BLaER1 (cell line): Measurements from ENCODE around the gene USP34.

Experiments
- H3K27ac ChIP-seq: shearing (Covaris generic); formaldehyde crosslinking; 2 replicates; pipeline ENCODE4 v1.8.1; 2022
- H3K27me3 ChIP-seq: shearing (Covaris generic); formaldehyde crosslinking; 2 replicates; pipeline ENCODE4 v1.8.1; 2022
- H3K36me3 ChIP-seq: shearing (Covaris generic); formaldehyde crosslinking; 2 replicates; pipeline ENCODE4 v1.8.1; 2022
- H3K4me1 ChIP-seq: shearing (Covaris generic); formaldehyde crosslinking; 2 replicates; pipeline ENCODE4 v1.8.1; 2022
- H3K4me2 ChIP-seq: shearing (Covaris generic); formaldehyde crosslinking; 2 replicates; pipeline ENCODE4 v1.8.1; 2022
- H3K4me3 ChIP-seq: shearing (Covaris generic); formaldehyde crosslinking; 2 replicates; pipeline ENCODE4 v1.8.1; 2022
- H3K9ac ChIP-seq: shearing (Covaris generic); formaldehyde crosslinking; 2 replicates; pipeline ENCODE4 v1.8.1; 2022
- H3K9me3 ChIP-seq: shearing (Covaris generic); formaldehyde crosslinking; 2 replicates; pipeline ENCODE4 v1.8.1; 2022
- H4K20me1 ChIP-seq: shearing (Covaris generic); formaldehyde crosslinking; 2 replicates; pipeline ENCODE4 v1.8.1; 2022
- Cebpa-rat ChIP-seq: shearing (Covaris generic); IDR thresholded peaks from 2 replicates; pipeline ENCODE4 v1.8.1; 2022

Gene USP34

GRCh38 chr2:61426267-61426897 is 44.5 kb downstream of the USP34 start:
- H3K4me1 ChIP-seq = peaks cover 39% of the 10 kb centered on the region
- no peak overlapping the region for H3K4me3 ChIP-seq
- no peaks in the 10 kb centered on the region for H3K27me3 ChIP-seq
- H3K36me3 ChIP-seq = peaks cover 47% of the 10 kb centered on the region
- no peak for TF ChIP-seq Cebpa-rat
- peaks cover 13% of the 10 kb centered on the region for H3K9me3 ChIP-seq
- H3K4me2 ChIP-seq = peak overlapping the region; percentile 47
- peaks cover 100% of the 10 kb centered on the region for H4K20me1 ChIP-seq
- peak overlapping the region; percentile 32; the same call in 1 of the 2 replicates for H3K27ac ChIP-seq
- no peak overlapping the region for H3K9ac ChIP-seq

DNA sequence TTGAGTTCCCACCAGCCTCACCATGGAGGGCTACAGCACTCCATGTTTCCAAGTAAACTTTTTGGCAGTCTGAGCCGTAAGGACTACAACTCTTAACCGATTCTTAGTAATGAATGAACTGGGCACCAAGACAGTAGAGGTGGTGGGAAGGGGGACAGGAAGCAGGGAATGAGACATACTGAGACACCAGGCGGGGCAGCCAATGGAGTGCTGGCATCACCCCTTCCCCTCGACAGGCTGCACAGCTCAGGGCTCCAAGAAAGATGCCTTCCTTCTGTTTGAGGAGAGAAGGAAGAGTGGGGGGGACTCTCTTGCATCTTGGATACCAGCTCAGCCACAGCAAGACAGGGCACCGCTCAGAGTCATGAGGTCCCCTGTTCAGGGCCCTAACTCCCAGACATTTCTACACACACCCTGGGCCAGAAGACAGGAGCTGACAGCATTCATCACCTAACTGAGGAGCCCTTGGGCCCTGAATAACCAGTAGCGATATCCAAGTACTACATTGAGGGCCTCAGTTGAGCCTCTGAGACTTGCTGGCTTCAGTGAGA is 45.2 kb downstream of the USP34 start:
- peaks cover 46% of the 10 kb centered on the region for H3K4me1 ChIP-seq
- peak overlapping the region; percentile 32; the same call in 1 of the 2 replicates for H3K27ac ChIP-seq
- no peaks in the 10 kb centered on the region for H3K27me3 ChIP-seq
- H3K4me2 ChIP-seq = peak overlapping the region; percentile 47
- peaks cover 100% of the 10 kb centered on the region for H4K20me1 ChIP-seq
- no peak overlapping the region; the same call in 1 of the 2 replicates for H3K9ac ChIP-seq
- peaks cover 6% of the 10 kb centered on the region for H3K9me3 ChIP-seq
- no peak overlapping the region for H3K4me3 ChIP-seq
- TF ChIP-seq Cebpa-rat = no peak
- H3K36me3 ChIP-seq = peaks cover 46% of the 10 kb centered on the region

GRCh38 chr2:61423714-61424113 is 47.2 kb downstream of the USP34 start:
- no peak overlapping the region for H3K27ac ChIP-seq
- no peak overlapping the region for H3K9ac ChIP-seq
- H3K9me3 ChIP-seq = no peaks in the 10 kb centered on the region
- no peaks in the 10 kb centered on the region for H3K27me3 ChIP-seq
- H3K4me3 ChIP-seq = no peak overlapping the region
- no peak for TF ChIP-seq Cebpa-rat
- no peak overlapping the region for H3K4me2 ChIP-seq
- peaks cover 66% of the 10 kb centered on the region for H3K4me1 ChIP-seq
- peaks cover 42% of the 10 kb centered on the region for H3K36me3 ChIP-seq
- H4K20me1 ChIP-seq = peaks cover 100% of the 10 kb centered on the region

DNA sequence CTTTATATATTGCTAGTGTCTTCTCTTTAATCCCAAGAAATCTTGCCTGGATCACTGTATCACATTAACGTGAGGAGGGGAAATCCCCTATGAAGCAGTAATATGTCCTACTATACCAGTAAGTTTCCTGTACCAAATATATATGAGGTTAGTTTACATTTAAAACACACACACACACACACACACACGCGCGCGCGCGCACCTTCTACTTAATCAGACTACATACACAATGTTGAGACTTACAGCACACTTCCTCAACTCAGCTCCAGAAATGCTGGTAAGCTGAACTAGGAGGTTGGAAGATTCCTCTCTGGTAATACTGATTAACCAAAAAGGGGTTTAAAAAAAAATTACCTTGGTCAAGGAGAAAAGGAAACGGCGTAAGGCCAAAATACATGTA is 49.3 kb downstream of the USP34 start:
- Histone ChIP-seq H3K27ac (no peak overlapping the region), H3K4me1 (peaks cover 69% of the 10 kb centered on the region), H3K36me3 (peaks cover 56% of the 10 kb centered on the region), H3K4me3 (no peak overlapping the region), H3K4me2 (peak overlapping the region; percentile 10; the same call in 1 of the 2 replicates), H3K9me3 (no peaks in the 10 kb centered on the region), H3K27me3 (no peaks in the 10 kb centered on the region), H3K9ac (no peak overlapping the region), H4K20me1 (peaks cover 100% of the 10 kb centered on the region)
- TF ChIP-seq Cebpa-rat = no peak

DNA sequence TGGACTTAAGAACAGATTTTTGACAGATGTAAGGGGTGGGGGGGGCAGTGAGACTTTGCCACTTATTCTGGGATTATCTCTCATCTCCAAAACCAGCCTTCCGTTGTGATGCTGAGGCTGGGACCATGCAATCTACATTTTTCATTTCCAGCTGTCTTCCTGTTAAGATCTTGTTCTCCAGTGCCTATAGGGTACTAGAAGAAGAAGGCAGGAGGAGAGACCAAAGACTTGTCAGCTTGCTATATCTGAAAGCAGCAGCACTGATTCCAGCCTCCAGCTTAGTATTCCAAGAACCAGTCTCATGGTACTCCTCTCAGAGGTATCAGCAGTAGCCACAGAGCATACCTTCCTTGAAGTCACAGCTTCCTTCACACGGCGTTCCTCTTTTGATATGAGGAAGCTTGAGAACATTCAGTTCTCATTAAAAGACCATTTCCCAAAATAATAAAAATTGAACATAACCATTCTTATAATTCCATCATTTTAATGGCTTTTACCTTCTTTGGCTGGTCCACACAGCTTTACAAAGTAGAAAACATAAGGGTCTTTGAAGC is 49.8 kb downstream of the USP34 start:
- no peaks in the 10 kb centered on the region for H3K9me3 ChIP-seq
- TF ChIP-seq Cebpa-rat = no peak
- H3K27me3 ChIP-seq = no peaks in the 10 kb centered on the region
- peaks cover 57% of the 10 kb centered on the region for H3K36me3 ChIP-seq
- H3K4me1 ChIP-seq = peaks cover 63% of the 10 kb centered on the region
- no peak overlapping the region for H3K4me3 ChIP-seq
- no peak overlapping the region; the same call in 1 of the 2 replicates for H3K9ac ChIP-seq
- no peak overlapping the region for H3K27ac ChIP-seq
- H3K4me2 ChIP-seq = peak overlapping the region; percentile 10; the same call in 1 of the 2 replicates
- H4K20me1 ChIP-seq = peaks cover 100% of the 10 kb centered on the region

GRCh38 chr2:61419570-61419969 is 51.3 kb downstream of the USP34 start:
- no peaks in the 10 kb centered on the region for H3K9me3 ChIP-seq
- peaks cover 55% of the 10 kb centered on the region for H3K36me3 ChIP-seq
- H3K9ac ChIP-seq = no peak overlapping the region
- no peak overlapping the region for H3K27ac ChIP-seq
- no peak overlapping the region for H3K4me3 ChIP-seq
- H3K4me2 ChIP-seq = no peak overlapping the region
- no peak for TF ChIP-seq Cebpa-rat
- H3K27me3 ChIP-seq = no peaks in the 10 kb centered on the region
- peaks cover 49% of the 10 kb centered on the region for H3K4me1 ChIP-seq
- peaks cover 100% of the 10 kb centered on the region for H4K20me1 ChIP-seq

DNA sequence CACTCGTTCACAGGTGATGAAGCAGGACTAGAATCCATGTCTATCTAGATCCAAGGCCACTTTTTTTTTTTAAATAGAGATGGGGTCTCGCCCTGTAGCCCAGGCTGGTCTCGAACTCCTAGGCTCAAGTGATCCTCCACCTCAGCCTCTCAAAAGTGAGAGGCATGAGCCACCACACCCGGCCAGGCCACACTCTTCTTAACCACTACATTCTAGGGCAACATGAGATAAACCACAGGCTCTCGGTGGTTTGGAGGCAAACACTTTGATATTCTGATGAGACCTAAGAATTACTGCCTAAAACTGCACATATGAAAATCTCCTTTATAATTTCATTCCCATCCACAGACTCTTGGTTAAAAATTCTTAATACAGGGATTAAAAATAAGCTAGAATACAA is 51.8 kb downstream of the USP34 start:
- Histone ChIP-seq H4K20me1 (peaks cover 100% of the 10 kb centered on the region), H3K9ac (no peak overlapping the region), H3K4me2 (no peak overlapping the region), H3K4me1 (peaks cover 49% of the 10 kb centered on the region), H3K27me3 (no peaks in the 10 kb centered on the region), H3K9me3 (no peaks in the 10 kb centered on the region), H3K4me3 (no peak overlapping the region), H3K27ac (no peak overlapping the region), H3K36me3 (peaks cover 57% of the 10 kb centered on the region)
- TF ChIP-seq Cebpa-rat = no peak

- Histone ChIP-seq H3K4me1 (peaks cover 42% of the 10 kb centered on the region), H3K4me3 (no peak overlapping the region), H3K27ac (no peak overlapping the region), H3K36me3 (peaks cover 66% of the 10 kb centered on the region), H3K27me3 (no peaks in the 10 kb centered on the region), H3K9me3 (no peaks in the 10 kb centered on the region), H3K4me2 (no peak overlapping the region), H3K9ac (no peak overlapping the region), H4K20me1 (peaks cover 100% of the 10 kb centered on the region)
- TF ChIP-seq Cebpa-rat = no peak
Measured at GRCh38 chr2:61416871-61417645, 53.8 kb downstream of the USP34 start.

DNA sequence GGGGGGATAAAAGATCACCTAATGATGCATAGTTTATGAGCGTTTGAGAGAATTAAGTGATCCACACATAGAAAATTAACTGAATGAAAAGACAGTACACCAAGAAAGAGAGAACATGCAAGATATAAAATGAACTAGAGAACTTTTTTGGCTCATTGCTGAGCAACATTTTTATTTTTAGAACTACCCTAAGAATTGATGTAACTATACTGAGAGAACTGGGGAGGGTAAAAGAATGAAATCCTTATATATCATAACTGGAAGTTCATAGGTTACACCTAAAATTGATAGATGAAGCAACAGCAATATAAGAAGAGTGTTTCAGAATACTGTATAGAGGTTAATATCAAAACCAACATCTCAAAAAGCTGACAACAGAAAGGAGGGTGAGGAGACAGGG is 55.6 kb downstream of the USP34 start:
- Histone ChIP-seq H3K9ac (no peak overlapping the region), H3K4me1 (peaks cover 24% of the 10 kb centered on the region), H3K27me3 (no peaks in the 10 kb centered on the region), H3K4me2 (no peak overlapping the region), H4K20me1 (peaks cover 100% of the 10 kb centered on the region), H3K27ac (no peak overlapping the region), H3K4me3 (no peak overlapping the region), H3K9me3 (no peaks in the 10 kb centered on the region), H3K36me3 (peaks cover 75% of the 10 kb centered on the region)
- TF ChIP-seq Cebpa-rat = no peak

DNA sequence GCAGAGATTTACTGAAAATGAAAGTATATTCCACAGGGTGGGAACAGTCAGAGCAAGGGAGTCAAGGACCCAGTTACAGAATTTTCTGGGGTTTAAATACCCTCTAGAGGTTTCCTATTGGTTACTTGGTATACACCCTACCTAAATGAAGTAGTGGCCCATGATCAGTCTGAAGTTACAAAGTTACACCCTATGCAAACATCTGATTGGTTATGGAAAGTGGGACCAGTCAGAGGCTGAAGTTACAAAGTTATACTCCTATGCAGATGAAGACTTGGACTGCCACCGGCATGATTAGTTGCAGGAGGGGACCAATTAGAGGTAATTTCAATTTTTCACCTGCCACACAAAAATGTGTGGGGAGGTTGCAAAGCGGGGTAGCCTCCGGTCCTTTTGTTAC is 56.2 kb downstream of the USP34 start:
- H3K4me2 ChIP-seq = no peak overlapping the region
- no peak for TF ChIP-seq Cebpa-rat
- H3K9me3 ChIP-seq = no peaks in the 10 kb centered on the region
- H3K9ac ChIP-seq = no peak overlapping the region
- peaks cover 100% of the 10 kb centered on the region for H4K20me1 ChIP-seq
- peaks cover 18% of the 10 kb centered on the region for H3K4me1 ChIP-seq
- no peak overlapping the region for H3K4me3 ChIP-seq
- H3K27ac ChIP-seq = no peak overlapping the region
- peaks cover 81% of the 10 kb centered on the region for H3K36me3 ChIP-seq
- no peaks in the 10 kb centered on the region for H3K27me3 ChIP-seq
